HG02970 (cell line): Measurements from ENCODE around the gene SLC25A21.
A peak's percentile ranks its signal among the peaks of the same experiment; 100 is the strongest.

Experiments
- ATAC-seq: cut with Tn5 transposase; IDR thresholded peaks from one replicate; pipeline ENCODE4 v1.9.1; 2021; ENCODE audit warnings: mild to moderate bottlenecking, moderate library complexity, moderate number of reproducible peaks; ENCODE audit not compliant: unreplicated experiment, low FRiP score

The SLC25A21 gene

DNA sequence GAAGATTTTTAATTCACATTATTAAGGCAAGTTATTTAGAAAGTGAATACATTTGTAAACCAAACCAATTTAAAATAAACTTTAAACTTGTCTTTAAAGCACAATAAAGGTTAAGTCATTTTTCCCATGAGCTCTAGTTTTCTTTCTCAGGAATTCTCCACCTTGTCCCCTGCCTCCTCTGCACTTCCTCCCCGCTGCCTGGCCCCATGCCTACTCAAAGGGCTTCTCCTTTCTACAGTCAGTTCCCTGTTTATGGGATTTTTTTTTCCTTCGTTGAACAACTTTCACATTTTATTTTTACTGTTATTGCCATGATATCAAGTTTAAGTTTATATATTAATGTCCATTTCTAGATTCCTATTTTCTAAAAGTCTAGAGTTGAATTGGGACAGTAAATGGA is 223.0 kb downstream of the SLC25A21 start:
- ATAC-seq = no peak

- ATAC-seq = no peak
Measured at GRCh38 chr14:36948157-36948859, 224.1 kb downstream of the SLC25A21 start.

- no peak for ATAC-seq
Measured at GRCh38 chr14:36947362-36947761, 225.0 kb downstream of the SLC25A21 start.

- no peak for ATAC-seq
Measured at GRCh38 chr14:36946872-36947271, 225.5 kb downstream of the SLC25A21 start.

DNA sequence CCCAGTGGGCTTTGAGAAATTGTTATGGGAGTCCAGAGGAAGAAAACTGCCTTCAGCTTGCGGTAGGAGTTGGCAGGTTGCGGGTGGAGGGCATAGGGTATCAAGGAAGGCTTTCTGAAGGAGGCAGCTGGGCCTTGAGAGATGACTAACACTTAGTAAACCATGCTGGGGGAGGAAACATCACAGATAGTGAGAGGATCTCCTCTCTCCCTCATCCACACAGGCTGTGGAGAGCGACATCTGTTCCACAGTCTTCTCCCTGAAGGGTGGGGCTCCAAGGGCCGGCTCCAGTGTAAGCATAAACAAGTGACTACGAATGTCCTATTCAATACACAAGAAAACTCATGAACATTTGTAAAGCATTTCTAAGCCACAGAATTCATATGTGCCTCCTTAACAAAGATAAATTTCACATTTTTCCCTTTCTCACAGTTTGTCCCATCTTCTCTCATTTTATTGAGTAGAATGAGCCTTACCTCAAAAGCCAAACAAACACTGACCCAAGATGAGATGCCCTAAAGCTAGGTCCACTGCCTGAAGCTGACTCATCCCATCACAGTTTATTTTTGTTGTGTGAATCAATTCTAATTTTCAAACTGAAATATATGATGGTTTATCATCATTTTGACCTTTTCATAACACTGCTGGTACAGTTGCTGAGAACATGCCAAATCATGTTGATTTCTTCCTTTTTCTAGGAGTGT is 227.9 kb downstream of the SLC25A21 start:
- ATAC-seq = no peak

DNA sequence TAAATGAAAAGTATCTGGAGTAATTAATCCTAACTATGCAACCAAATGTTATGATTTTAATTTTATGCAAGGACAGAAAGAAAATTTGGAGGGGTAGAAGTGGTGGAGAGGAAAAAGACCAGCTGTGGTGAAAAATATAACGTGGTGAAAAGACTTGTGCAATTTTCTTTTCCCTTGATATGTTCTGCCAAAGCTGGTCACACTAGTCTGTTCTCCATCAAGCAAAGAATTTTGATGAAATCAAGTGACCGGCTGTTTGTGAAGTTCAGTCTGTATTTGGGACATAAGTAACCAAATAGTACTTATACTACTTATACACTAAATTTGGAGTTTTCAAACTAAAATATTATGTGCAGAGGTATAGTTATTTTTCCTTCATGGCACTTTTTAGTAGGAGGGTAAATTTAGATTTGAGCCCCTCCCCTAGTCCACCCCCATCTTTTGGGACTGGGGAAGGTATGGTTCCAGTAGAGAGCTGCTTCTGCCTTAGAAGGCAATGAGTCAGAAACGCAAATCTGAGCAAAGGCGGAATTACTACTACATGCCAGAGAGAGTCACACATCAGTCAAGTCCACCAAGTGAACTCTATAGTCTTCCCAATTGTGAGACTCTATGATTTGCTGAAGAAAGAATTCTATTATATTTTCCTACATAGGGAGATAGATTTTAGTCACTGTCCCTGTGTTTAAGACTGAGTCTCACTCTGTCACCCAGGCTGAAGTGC is 229.7 kb downstream of the SLC25A21 start:
- ATAC-seq = no peak

- peak; percentile 96 for ATAC-seq
Measured at GRCh38 chr14:36941783-36942521, 230.5 kb downstream of the SLC25A21 start.

DNA sequence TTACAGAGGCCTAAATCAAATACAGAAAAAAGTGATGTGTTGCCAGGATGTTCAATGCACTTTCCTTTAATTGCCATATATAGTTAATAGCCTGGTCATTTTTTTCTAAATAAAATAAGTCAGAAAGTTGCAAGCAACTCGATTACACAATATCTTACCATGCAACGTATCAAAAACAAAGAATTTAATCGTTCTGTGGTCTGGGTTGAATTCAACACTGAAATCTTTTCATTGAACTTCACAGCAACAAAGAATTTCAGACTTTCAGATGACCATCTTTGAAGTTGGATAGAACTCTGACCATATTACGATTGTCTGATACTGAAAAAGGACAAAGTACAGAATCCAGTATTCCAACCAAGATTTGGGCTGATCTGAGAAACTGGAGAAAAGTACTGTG is 231.9 kb downstream of the SLC25A21 start:
- ATAC-seq = no peak

DNA sequence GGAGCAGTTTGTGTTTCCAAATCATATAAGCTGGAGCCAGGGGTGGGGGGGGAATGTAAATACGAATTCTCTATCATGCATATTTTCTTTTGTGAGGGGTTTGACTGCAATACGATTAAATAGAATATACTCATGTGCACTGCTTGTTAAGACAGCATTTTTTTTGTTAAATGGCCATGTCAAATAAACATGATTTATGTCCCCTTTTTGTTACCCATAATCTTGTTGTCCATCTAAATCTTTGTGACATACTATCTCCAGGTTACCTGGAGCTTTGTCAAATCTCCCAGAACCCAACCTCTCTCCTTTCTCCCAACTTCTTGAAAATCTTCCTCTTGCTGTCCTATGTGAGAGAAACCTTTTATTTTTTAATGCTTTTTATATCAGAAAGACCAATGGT is 233.1 kb downstream of the SLC25A21 start:
- ATAC-seq = no peak

DNA sequence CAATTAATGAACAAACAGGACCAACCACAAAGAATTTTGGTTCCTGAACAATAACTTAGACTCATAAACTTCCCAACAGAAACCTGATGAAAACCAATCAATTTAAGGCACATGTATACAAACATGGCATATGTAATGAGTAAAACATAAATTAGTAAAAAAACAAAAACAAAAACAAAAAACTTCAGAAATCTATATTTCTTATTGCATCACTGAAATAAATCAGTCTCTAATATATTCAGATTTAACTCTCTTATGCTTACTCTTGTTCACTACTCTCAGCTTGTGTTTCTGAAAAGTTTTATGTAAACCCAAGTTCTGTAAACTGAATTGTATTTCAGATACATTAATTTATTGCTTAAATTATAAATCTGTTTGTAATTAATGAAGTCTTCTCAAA is 233.7 kb downstream of the SLC25A21 start:
- no peak for ATAC-seq

DNA sequence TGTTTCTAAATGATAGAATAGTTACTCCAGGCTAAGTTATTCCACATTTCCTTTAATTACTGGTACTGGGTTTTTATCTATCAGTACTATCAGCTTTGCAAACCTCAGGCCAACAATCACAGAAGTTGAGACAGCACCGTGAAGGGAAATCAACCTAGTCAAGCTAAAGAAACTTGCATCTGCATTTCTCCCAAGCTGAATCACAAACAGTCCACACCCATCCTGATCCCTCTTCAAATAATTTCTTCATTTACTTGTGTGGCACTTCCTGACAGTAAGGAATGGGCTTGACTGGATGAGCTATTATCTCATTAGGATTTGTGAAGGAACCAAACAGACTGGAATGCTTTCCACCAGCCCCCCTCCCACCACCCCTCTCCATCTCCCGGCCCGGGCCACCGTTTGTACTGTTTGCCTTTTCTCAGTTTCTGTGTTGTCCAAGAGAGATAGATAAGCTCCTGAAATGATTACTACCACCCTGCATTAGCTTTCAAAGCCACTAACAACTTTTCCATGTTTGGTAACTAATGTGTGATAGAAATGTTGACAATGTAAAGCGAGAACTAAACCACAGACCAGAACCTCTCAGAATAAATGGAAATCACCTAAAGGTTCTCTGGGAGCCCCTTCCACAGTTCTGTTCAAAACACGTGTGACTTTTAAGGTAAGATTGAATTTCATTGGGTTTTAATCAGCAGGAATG is 236.3 kb downstream of the SLC25A21 start:
- no peak for ATAC-seq

- ATAC-seq = no peak
Measured at GRCh38 chr14:36934304-36934703, 238.1 kb downstream of the SLC25A21 start.

DNA sequence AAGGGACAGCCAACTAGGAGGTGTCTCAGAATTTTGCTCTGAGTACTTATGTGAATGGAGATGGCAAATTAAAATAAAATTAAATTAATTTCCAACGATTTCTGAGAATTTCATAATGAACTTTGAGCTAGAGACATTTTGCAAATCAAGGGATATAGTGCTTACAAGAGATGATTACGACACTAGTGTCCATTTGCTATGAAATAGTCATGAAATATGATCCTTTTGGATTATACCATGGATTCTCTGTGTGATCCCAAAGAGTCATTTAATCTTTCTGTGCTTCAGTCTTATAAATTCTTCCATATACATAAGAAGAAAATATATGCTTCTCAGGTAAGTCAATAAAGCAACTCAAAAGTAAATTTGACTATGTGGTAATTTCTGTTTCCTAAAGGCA is 240.6 kb downstream of the SLC25A21 start:
- no peak for ATAC-seq

GRCh38 chr14:36928432-36928831 is 244.0 kb downstream of the SLC25A21 start:
- ATAC-seq = no peak

DNA sequence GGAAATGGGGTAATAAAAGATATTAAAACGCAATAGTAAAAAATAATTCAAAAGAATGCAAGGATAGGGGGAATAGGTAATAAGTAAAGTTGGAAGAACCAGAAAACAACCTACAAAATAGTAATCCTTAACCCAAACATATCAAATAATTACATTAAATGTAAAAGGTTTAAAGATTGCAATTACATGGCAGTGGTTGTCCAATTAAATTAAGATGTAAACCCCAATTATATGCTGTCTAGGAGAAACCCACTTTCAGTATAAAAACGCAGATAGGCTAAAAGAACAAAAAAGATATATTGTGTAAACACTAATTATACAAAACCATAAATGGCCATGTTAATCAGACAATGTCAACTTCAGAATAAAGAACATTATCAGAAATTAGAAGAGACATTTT is 247.3 kb downstream of the SLC25A21 start:
- ATAC-seq = no peak

- no peak for ATAC-seq
Measured at GRCh38 chr14:36916668-36917067, 255.7 kb downstream of the SLC25A21 start.

DNA sequence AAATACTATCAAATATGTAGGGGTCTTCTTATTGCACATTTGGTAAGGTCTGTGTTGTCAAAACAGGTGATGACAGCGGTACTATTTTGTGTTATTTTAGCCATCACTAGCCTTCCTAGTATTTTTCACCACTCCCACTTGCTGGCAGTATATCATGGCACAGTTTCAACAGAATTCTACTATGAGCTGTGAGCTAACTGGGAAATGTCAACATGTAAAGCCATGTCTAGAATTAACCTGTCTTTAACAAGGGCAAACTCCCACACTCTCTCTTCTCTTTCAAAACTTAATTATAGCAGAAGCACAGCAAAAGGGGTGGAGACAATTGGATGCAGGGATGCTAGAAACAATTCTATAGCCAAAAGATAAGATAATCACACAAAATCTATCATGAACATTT is 257.3 kb downstream of the SLC25A21 start:
- no peak for ATAC-seq

DNA sequence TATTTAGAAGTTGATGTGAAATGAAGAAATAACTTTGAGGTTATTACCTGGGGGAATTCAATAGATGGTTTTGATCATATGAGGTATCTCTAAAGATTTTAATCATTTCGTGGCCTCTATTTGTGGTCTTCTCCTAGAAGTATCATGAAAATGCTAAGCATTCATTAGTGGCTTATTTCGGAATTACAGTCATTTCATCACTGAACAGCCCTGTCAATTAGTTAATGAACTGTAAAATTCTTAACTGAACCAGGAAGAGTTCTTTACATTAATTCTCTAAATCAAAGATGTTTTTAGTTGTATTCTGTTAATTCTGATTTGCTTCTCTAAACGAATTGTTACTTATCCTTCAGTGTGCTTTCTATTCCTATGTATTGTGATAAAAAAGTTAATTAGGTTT is 261.8 kb downstream of the SLC25A21 start:
- ATAC-seq = no peak

DNA sequence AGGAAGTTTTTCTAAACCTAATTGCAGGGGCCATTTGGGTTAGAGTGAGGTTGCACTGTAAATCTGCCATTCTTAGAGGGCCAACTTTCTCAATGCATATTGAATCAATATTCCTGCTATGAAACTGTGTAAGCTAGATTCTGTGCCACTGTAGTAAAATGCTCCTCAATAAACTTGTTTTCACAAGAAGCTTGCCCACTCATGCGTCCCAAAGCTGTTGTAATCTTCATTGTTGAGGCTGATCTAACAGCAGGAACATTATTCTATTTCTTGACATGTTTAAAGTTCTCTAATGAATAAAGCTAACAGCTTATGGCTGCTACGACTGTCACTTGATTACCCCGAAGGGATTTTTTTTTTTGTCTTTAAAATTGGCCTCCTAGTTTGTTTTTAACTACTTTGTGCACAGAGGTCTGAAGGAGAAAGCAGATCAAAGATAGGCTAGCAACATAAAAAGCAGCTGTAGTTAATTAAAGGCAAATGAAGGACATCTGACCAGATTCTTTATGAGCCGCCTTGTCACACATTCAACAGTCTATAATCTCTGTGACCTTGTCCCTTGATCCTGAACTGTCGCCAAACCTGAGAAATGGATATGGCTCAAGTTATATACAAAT is 267.0 kb downstream of the SLC25A21 start:
- no peak for ATAC-seq

- ATAC-seq = no peak
Measured at GRCh38 chr14:36901861-36902260, 270.5 kb downstream of the SLC25A21 start.
